Keratinocyte (primary cell): Measurements from ENCODE around the gene PHLDB3. TPM values are rescaled to one million over a fixed set of nuclear protein-coding genes. Genes with fewer than 3 reads are reported as not detected.

Source experiments
- DNase-seq: peaks from one replicate; pipeline ENCODE4 v3.0.0-alpha.2; 2011; ENCODE audit warnings: low read depth, missing footprints, low spot score
- FAIRE-seq: peaks from 2 replicates; lab custom pipeline; 2011; peaks lifted over from hg19 to GRCh38; lab: Jason Lieb, UNC
- H2AFZ ChIP-seq: 2 replicates; pipeline ENCODE4 v1.6.0; 2012; ENCODE audit warnings: low read length, control low read depth, inconsistent platforms; ENCODE audit not compliant: control insufficient read depth
- H3K27ac ChIP-seq: 2 replicates; pipeline ENCODE4 v1.5.1; 2011; ENCODE audit warnings: low read length; ENCODE audit not compliant: control insufficient read depth, insufficient read depth
- H3K27me3 ChIP-seq: 3 replicates; pipeline ENCODE4 v1.6.0; 2011; ENCODE audit warnings: low read length; ENCODE audit not compliant: control insufficient read depth, insufficient read depth; ENCODE audit errors: extremely low read depth
- H3K36me3 ChIP-seq, 2 experiments: 2 replicates in 1 of 2; 3 replicates in 1 of 2; pipeline ENCODE4 v1.5.1; 2011; ENCODE audit warnings: low read length in 2 of 2, mild to moderate bottlenecking in 1 of 2; ENCODE audit not compliant: control insufficient read depth in 2 of 2, insufficient read depth in 2 of 2; ENCODE audit errors: extremely low read depth in 1 of 2
- H3K4me1 ChIP-seq: 3 replicates; pipeline ENCODE4 v1.5.1; 2011; ENCODE audit warnings: low read length; ENCODE audit not compliant: control insufficient read depth, insufficient read depth; ENCODE audit errors: extremely low read depth
- H3K4me2 ChIP-seq: 3 replicates; pipeline ENCODE4 v1.6.0; 2011; ENCODE audit warnings: low read depth, low read length; ENCODE audit not compliant: control insufficient read depth, insufficient read depth; ENCODE audit errors: extremely low read depth
- H3K4me3 ChIP-seq, 3 experiments: fragments of 200-600 bp in 1 of 3; sonication (generic) in 1 of 3; 2 replicates in 2 of 3; 3 replicates in 1 of 3; pipeline ENCODE4 v1.5.1; 2011 to 2016; ENCODE audit warnings: low read length in 3 of 3, mild to moderate bottlenecking in 3 of 3, control low read depth in 2 of 3, inconsistent platforms in 1 of 3, low read depth in 1 of 3, mixed read lengths in 1 of 3, mixed run types in 1 of 3, moderate library complexity in 1 of 3; ENCODE audit not compliant: control insufficient read depth in 2 of 3, insufficient read depth in 2 of 3; ENCODE audit errors: extremely low read depth in 1 of 3
- H3K79me2 ChIP-seq: 2 replicates; pipeline ENCODE4 v1.6.0; 2012; ENCODE audit warnings: low read length; ENCODE audit not compliant: control insufficient read depth, insufficient read depth
- H3K9ac ChIP-seq: 3 replicates; pipeline ENCODE4 v1.6.0; 2011; ENCODE audit warnings: low read length; ENCODE audit not compliant: control insufficient read depth, insufficient read depth; ENCODE audit errors: extremely low read depth
- H3K9me1 ChIP-seq: 3 replicates; pipeline ENCODE4 v1.6.0; 2011; ENCODE audit warnings: low read length; ENCODE audit not compliant: control insufficient read depth, insufficient read depth; ENCODE audit errors: extremely low read depth
- H3K9me3 ChIP-seq: 2 replicates; pipeline ENCODE4 v1.5.1; 2012; ENCODE audit warnings: low read depth, low read length; ENCODE audit not compliant: control insufficient read depth
- H4K20me1 ChIP-seq: 3 replicates; pipeline ENCODE4 v1.6.0; 2011; ENCODE audit warnings: low read length; ENCODE audit not compliant: control insufficient read depth, insufficient read depth; ENCODE audit errors: extremely low read depth
- EZH2 ChIP-seq: IDR thresholded peaks from one replicate; pipeline ENCODE4 v1.6.1; 2012; ENCODE audit warnings: inconsistent platforms, mild to moderate bottlenecking, low read length, moderate library complexity
- dilution Hi-C: fragments of 300-500 bp; cut with MboI; formaldehyde crosslinking; loops from one replicate; pipeline ENCODE4 v1.7.0; 2020; ENCODE audit warnings: low sequenced_read_pairs; ENCODE audit not compliant: extremely low pct_ligation_motif_present
- polyA plus RNA-seq, 5 experiments: library from polyadenylated mRNA; depleted of rRNA in 3 of 5; stranded (reverse) in 3 of 5; stranded (forward) in 1 of 5; unstranded in 1 of 5; fragments of >200 nt; gene quantifications; 1 replicate in 1 of 5; 2 replicates in 3 of 5; 3 replicates in 1 of 5; pipeline versions ENCODE4 v1.2.1 to v1.2.3, GENCODE V29; 2011 to 2012; ENCODE audit warnings: missing spikeins in 2 of 5, low read depth in 1 of 5, low replicate concordance in 1 of 5
- TF ChIP-seq, protein P1 (sequence below), 3 experiments: IDR thresholded peaks in 1 of 3; conservative IDR thresholded peaks in 1 of 3; optimal IDR thresholded peaks in 1 of 3; 2 replicates in 2 of 3; 3 replicates in 1 of 3; pipeline versions ENCODE3 to v1.5.1; 2011; ENCODE audit warnings: low read length in 3 of 3, mild to moderate bottlenecking in 3 of 3, moderate library complexity in 2 of 3, control low read depth in 1 of 3, inconsistent platforms in 1 of 3; ENCODE audit not compliant: insufficient read depth in 2 of 3; ENCODE audit errors: extremely low read depth in 1 of 3

The PHLDB3 gene
- polyA plus RNA-seq, 1 donor (not counting 4 experiments of a cell fraction or from before 2014, with no cell fraction given), result 6.7 TPM

DNA sequence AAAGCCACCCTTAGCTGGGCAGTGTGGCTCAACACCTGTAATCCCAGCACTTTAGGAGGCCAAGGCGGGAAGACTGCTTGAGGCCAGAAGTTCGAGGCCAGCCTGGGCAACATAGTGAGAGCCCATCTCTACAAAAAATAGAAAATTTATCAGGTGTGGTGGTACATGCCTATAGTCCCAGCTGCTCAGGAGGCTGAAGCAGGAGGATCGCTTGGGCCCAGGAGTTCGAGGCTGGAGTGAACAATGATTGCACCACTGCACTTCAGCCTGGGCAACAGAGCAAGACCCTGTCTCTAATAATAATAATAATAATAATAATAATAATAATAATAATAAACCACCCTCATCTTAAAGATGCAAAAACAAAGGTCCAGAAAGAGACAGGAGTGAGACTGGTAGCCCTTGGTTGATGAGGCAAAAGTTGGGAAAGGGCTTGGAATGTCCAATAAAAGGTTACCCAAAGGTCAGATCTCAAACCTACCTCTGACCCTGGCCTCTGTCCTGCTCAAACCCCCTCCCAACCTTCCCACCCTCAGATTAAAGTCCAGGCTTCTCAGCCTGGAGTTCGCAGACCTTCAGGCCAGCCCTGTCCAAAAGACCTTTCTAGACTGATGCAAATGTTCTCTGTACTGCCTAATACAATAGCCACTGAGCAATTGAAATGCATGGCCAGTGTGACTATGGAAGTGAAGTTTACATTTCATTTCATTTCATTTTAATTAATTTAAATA is 37.5 kb upstream of the PHLDB3 start:
- peaks cover 7 to 23% of the 10 kb centered on the region in 2 experiments for H3K36me3 ChIP-seq
- no peak overlapping the region for H2AFZ ChIP-seq
- TF ChIP-seq EZH2, result no peak
- TF ChIP-seq, protein P1, sequence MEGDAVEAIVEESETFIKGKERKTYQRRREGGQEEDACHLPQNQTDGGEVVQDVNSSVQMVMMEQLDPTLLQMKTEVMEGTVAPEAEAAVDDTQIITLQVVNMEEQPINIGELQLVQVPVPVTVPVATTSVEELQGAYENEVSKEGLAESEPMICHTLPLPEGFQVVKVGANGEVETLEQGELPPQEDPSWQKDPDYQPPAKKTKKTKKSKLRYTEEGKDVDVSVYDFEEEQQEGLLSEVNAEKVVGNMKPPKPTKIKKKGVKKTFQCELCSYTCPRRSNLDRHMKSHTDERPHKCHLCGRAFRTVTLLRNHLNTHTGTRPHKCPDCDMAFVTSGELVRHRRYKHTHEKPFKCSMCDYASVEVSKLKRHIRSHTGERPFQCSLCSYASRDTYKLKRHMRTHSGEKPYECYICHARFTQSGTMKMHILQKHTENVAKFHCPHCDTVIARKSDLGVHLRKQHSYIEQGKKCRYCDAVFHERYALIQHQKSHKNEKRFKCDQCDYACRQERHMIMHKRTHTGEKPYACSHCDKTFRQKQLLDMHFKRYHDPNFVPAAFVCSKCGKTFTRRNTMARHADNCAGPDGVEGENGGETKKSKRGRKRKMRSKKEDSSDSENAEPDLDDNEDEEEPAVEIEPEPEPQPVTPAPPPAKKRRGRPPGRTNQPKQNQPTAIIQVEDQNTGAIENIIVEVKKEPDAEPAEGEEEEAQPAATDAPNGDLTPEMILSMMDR (optimal IDR thresholded peaks at IDR 0.05 in 1 of 3, IDR thresholded peaks at IDR 0.05 in 1 of 3, conservative IDR thresholded peaks at IDR 0.05 in 1 of 3; ENCODE audit: extremely low read depth in 1 of 3, insufficient read depth in 2 of 3, low read length in 3 of 3), result no peak
- H3K4me3 ChIP-seq, result no peak overlapping the region
- H3K27me3 ChIP-seq, result no peaks in the 10 kb centered on the region
- no peaks in the 10 kb centered on the region for H3K79me2 ChIP-seq
- H3K9me1 ChIP-seq, result no peaks in the 10 kb centered on the region
- H3K9me3 ChIP-seq, result no peaks in the 10 kb centered on the region
- H3K4me2 ChIP-seq, result no peak overlapping the region
- no peak overlapping the region for H3K27ac ChIP-seq
- dilution Hi-C loops, result no loop called here
- FAIRE-seq, result no peak
- H4K20me1 ChIP-seq, result no peaks in the 10 kb centered on the region
- no peak overlapping the region for H3K9ac ChIP-seq
- DNase-seq, result no peak
- H3K4me1 ChIP-seq, result no peaks in the 10 kb centered on the region

DNA sequence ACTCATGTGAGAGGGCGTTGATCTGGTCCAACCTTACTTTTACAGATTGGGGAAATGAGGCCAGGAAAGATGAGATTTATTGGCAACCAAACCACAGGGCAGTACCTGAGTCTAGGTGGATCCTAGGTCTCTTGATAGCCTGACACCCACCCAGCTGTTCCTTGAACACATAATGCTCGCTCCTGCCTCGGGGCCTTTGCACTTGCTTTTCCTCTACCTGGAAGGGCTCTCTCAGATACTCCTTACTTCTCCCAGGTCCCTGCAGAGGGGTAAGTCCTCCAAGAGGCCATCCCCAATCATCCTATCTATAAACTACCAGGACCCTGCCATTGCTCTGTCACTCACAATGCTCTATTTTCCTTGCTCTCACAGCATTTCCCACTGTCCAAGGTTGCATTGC is 35.8 kb upstream of the PHLDB3 start:
- Histone ChIP-seq H3K79me2 (no peaks in the 10 kb centered on the region), H3K36me3 (peaks cover 4 to 17% of the 10 kb centered on the region in 2 experiments), H3K4me1 (no peaks in the 10 kb centered on the region), H3K9ac (no peak overlapping the region), H3K27ac (no peak overlapping the region), H3K4me2 (no peak overlapping the region), H3K9me1 (no peaks in the 10 kb centered on the region), H4K20me1 (no peaks in the 10 kb centered on the region), H3K27me3 (no peaks in the 10 kb centered on the region), H3K4me3 (no peak overlapping the region), H2AFZ (no peak overlapping the region), H3K9me3 (no peaks in the 10 kb centered on the region)
- DNase-seq, result no peak
- FAIRE-seq, result no peak
- TF ChIP-seq, protein P1 (optimal IDR thresholded peaks at IDR 0.05 in 1 of 3, IDR thresholded peaks at IDR 0.05 in 1 of 3, conservative IDR thresholded peaks at IDR 0.05 in 1 of 3; ENCODE audit: extremely low read depth in 1 of 3, insufficient read depth in 2 of 3, low read length in 3 of 3), result no peak
- no peak for TF ChIP-seq EZH2
- dilution Hi-C loops, result no loop called here
